ENCODE results near the gene MAPKBP1. TPM values are rescaled to one million over a fixed set of nuclear protein-coding genes. Genes with fewer than 3 reads are reported as not detected.
A peak's percentile ranks its signal among the peaks of the same experiment; 100 is the strongest.

The MAPKBP1 gene
- total and polyA plus RNA-seq, 2 of the 13 experiments (the other 11 are each of a cell fraction or from before 2014, with no cell fraction given), result 3.0 to 7.3 TPM

GRCh38 chr15:41832208-41832607 lies 57.9 kb downstream of the MAPKBP1 start:
- Histone ChIP-seq H3K27me3 (ENCODE audit: control insufficient read depth in 1 of 2, insufficient read depth in 2 of 2, low read length in 2 of 2) (no peaks in the 10 kb centered on the region; a peak in 1 of 5 replicates), H3K36me3 (replicated peaks in 1 of 2; ENCODE audit: control insufficient read depth in 1 of 2, insufficient read depth in 2 of 2, low read length in 2 of 2) (peaks cover 1 to 5% of the 10 kb centered on the region in 2 experiments; a peak in 1 of 5 replicates), H2AFZ (ENCODE audit: low read length) (no peak overlapping the region), H3K4me2 (ENCODE audit: low read depth, low read length) (no peak overlapping the region), H3K9ac (ENCODE audit: insufficient read depth, low read depth, low read length) (no peak overlapping the region), H3K9me3 (ENCODE audit: low read length) (no peaks in the 10 kb centered on the region), H3K79me2 (ENCODE audit: insufficient read depth, low read length) (no peaks in the 10 kb centered on the region), H4K20me1 (ENCODE audit: insufficient read depth, low read length) (no peaks in the 10 kb centered on the region), H3K4me3 (replicated peaks in 1 of 3; ENCODE audit: insufficient read depth in 1 of 3, low read depth in 2 of 3, low read length in 3 of 3) (no peak overlapping the region), H3K27ac (ENCODE audit: extremely low read length, insufficient read depth, low read length) (no peak overlapping the region), H3K4me1 (ENCODE audit: insufficient read depth, low read length) (peaks cover 18% of the 10 kb centered on the region)
- ATAC-seq, result no peak
- ChIA-PET CTCF (ENCODE audit: low intra/inter-chr PET ratio, low total read pairs) (no interaction called here), POLR2A (no interaction called here)
- FAIRE-seq, result no peak
- TF ChIP-seq ZNF652 (CRISPR knock-in tag; IDR thresholded peaks at IDR 0.05; ENCODE audit: borderline replicate concordance, low read depth) (no peak), ZNF121 (CRISPR knock-in tag; IDR thresholded peaks at IDR 0.05) (0 out of 2 replicates have a peak, but pooled peaks have one; percentile 11), CEBPB (IDR thresholded peaks at IDR 0.05; ENCODE audit: borderline replicate concordance, low read depth, low read length) (peak; percentile 73)
- intact Hi-C loops (cut with micrococcal nuclease; ENCODE audit: unreplicated experiment) (no loop called here), in situ Hi-C loops (cut with HindIII; ENCODE audit: extremely low pct_ligation_motif_present, low pct_unique_long_range_greater_than_20kb) (no loop called here)
- BruUV-seq (replicated peaks), result no TSS peak
- no peak for DNase-seq (ENCODE audit: low spot score)
- WGBS (ENCODE audit: low lambda C conversion rate), result 93% methylated on average over 3 of the region's 10 CpGs

GRCh38 chr15:41832875-41833274 lies 58.6 kb downstream of the MAPKBP1 start:
- ChIA-PET CTCF (ENCODE audit: low intra/inter-chr PET ratio, low total read pairs) (no interaction called here), POLR2A (no interaction called here)

More at GRCh38 chr15:41832875-41833274, 58.6 kb downstream of the MAPKBP1 start:
- H3K9me3 ChIP-seq (ENCODE audit: low read length), result no peaks in the 10 kb centered on the region
- H2AFZ ChIP-seq (ENCODE audit: low read length), result no peak overlapping the region
- no peak for TF ChIP-seq MXD1 (CRISPR knock-in tag; IDR thresholded peaks at IDR 0.05)
- no peak for TF ChIP-seq NFIC (IDR thresholded peaks at IDR 0.05; ENCODE audit: low read length)
- no peak for TF ChIP-seq ATF5 (CRISPR knock-in tag; IDR thresholded peaks at IDR 0.05; ENCODE audit: low read depth)
- no peak for TF ChIP-seq RCOR2 (CRISPR knock-in tag; IDR thresholded peaks at IDR 0.05)
- TF ChIP-seq ETV6 (CRISPR knock-in tag; conservative IDR thresholded peaks at IDR 0.05), result no peak
- FAIRE-seq (no peak), DNase-seq (ENCODE audit: low spot score) (no peak), ATAC-seq (no peak)
- WGBS (ENCODE audit: low lambda C conversion rate), result 93% methylated on average over 3 of the region's 3 CpGs
- no peaks in the 10 kb centered on the region for H3K79me2 ChIP-seq (ENCODE audit: insufficient read depth, low read length)
- H3K27ac ChIP-seq (ENCODE audit: extremely low read length, insufficient read depth, low read length), result no peak overlapping the region
- in situ Hi-C loops (cut with HindIII; ENCODE audit: extremely low pct_ligation_motif_present, low pct_unique_long_range_greater_than_20kb) (no loop called here), intact Hi-C loops (cut with micrococcal nuclease; ENCODE audit: unreplicated experiment) (no loop called here)
- H3K4me3 ChIP-seq (replicated peaks in 1 of 3; ENCODE audit: insufficient read depth in 1 of 3, low read depth in 2 of 3, low read length in 3 of 3), result no peak overlapping the region
- no TSS peak for BruUV-seq (replicated peaks)
- no peaks in the 10 kb centered on the region; a peak in 1 of 5 replicates for H3K27me3 ChIP-seq (ENCODE audit: control insufficient read depth in 1 of 2, insufficient read depth in 2 of 2, low read length in 2 of 2)
- H3K36me3 ChIP-seq (replicated peaks in 1 of 2; ENCODE audit: control insufficient read depth in 1 of 2, insufficient read depth in 2 of 2, low read length in 2 of 2), result peaks cover 1 to 5% of the 10 kb centered on the region in 2 experiments; a peak in 1 of 5 replicates
- no peaks in the 10 kb centered on the region for H4K20me1 ChIP-seq (ENCODE audit: insufficient read depth, low read length)
- no peak overlapping the region for H3K9ac ChIP-seq (ENCODE audit: insufficient read depth, low read depth, low read length)
- peaks cover 18% of the 10 kb centered on the region for H3K4me1 ChIP-seq (ENCODE audit: insufficient read depth, low read length)
- no peak overlapping the region for H3K4me2 ChIP-seq (ENCODE audit: low read depth, low read length)
